Keratinocyte (primary cell): Measurements from ENCODE around the gene DRC1. TPM values are rescaled to one million over a fixed set of nuclear protein-coding genes. Genes with fewer than 3 reads are reported as not detected.

Experiments used
- DNase-seq: peaks from one replicate; pipeline ENCODE4 v3.0.0-alpha.2; 2011; ENCODE audit warnings: low read depth, missing footprints, low spot score
- FAIRE-seq: peaks from 2 replicates; lab custom pipeline; 2011; peaks lifted over from hg19 to GRCh38; lab: Jason Lieb, UNC
- H2AFZ ChIP-seq: 2 replicates; pipeline ENCODE4 v1.6.0; 2012; ENCODE audit warnings: low read length, control low read depth, inconsistent platforms; ENCODE audit not compliant: control insufficient read depth
- H3K27ac ChIP-seq: 2 replicates; pipeline ENCODE4 v1.5.1; 2011; ENCODE audit warnings: low read length; ENCODE audit not compliant: control insufficient read depth, insufficient read depth
- H3K27me3 ChIP-seq: 3 replicates; pipeline ENCODE4 v1.6.0; 2011; ENCODE audit warnings: low read length; ENCODE audit not compliant: control insufficient read depth, insufficient read depth; ENCODE audit errors: extremely low read depth
- H3K36me3 ChIP-seq, 2 experiments: 2 replicates in 1 of 2; 3 replicates in 1 of 2; pipeline ENCODE4 v1.5.1; 2011; ENCODE audit warnings: low read length in 2 of 2, mild to moderate bottlenecking in 1 of 2; ENCODE audit not compliant: control insufficient read depth in 2 of 2, insufficient read depth in 2 of 2; ENCODE audit errors: extremely low read depth in 1 of 2
- H3K4me1 ChIP-seq: 3 replicates; pipeline ENCODE4 v1.5.1; 2011; ENCODE audit warnings: low read length; ENCODE audit not compliant: control insufficient read depth, insufficient read depth; ENCODE audit errors: extremely low read depth
- H3K4me2 ChIP-seq: 3 replicates; pipeline ENCODE4 v1.6.0; 2011; ENCODE audit warnings: low read depth, low read length; ENCODE audit not compliant: control insufficient read depth, insufficient read depth; ENCODE audit errors: extremely low read depth
- H3K4me3 ChIP-seq, 3 experiments: fragments of 200-600 bp in 1 of 3; sonication (generic) in 1 of 3; 2 replicates in 2 of 3; 3 replicates in 1 of 3; pipeline ENCODE4 v1.5.1; 2011 to 2016; ENCODE audit warnings: low read length in 3 of 3, mild to moderate bottlenecking in 3 of 3, control low read depth in 2 of 3, inconsistent platforms in 1 of 3, low read depth in 1 of 3, mixed read lengths in 1 of 3, mixed run types in 1 of 3, moderate library complexity in 1 of 3; ENCODE audit not compliant: control insufficient read depth in 2 of 3, insufficient read depth in 2 of 3; ENCODE audit errors: extremely low read depth in 1 of 3
- H3K79me2 ChIP-seq: 2 replicates; pipeline ENCODE4 v1.6.0; 2012; ENCODE audit warnings: low read length; ENCODE audit not compliant: control insufficient read depth, insufficient read depth
- H3K9ac ChIP-seq: 3 replicates; pipeline ENCODE4 v1.6.0; 2011; ENCODE audit warnings: low read length; ENCODE audit not compliant: control insufficient read depth, insufficient read depth; ENCODE audit errors: extremely low read depth
- H3K9me1 ChIP-seq: 3 replicates; pipeline ENCODE4 v1.6.0; 2011; ENCODE audit warnings: low read length; ENCODE audit not compliant: control insufficient read depth, insufficient read depth; ENCODE audit errors: extremely low read depth
- H3K9me3 ChIP-seq: 2 replicates; pipeline ENCODE4 v1.5.1; 2012; ENCODE audit warnings: low read depth, low read length; ENCODE audit not compliant: control insufficient read depth
- H4K20me1 ChIP-seq: 3 replicates; pipeline ENCODE4 v1.6.0; 2011; ENCODE audit warnings: low read length; ENCODE audit not compliant: control insufficient read depth, insufficient read depth; ENCODE audit errors: extremely low read depth
- CTCF ChIP-seq, 3 experiments: IDR thresholded peaks in 1 of 3; conservative IDR thresholded peaks in 1 of 3; optimal IDR thresholded peaks in 1 of 3; 2 replicates in 2 of 3; 3 replicates in 1 of 3; pipeline versions ENCODE3 to v1.5.1; 2011; ENCODE audit warnings: low read length in 3 of 3, mild to moderate bottlenecking in 3 of 3, moderate library complexity in 2 of 3, control low read depth in 1 of 3, inconsistent platforms in 1 of 3; ENCODE audit not compliant: insufficient read depth in 2 of 3; ENCODE audit errors: extremely low read depth in 1 of 3
- EZH2 ChIP-seq: IDR thresholded peaks from one replicate; pipeline ENCODE4 v1.6.1; 2012; ENCODE audit warnings: inconsistent platforms, mild to moderate bottlenecking, low read length, moderate library complexity
- dilution Hi-C: fragments of 300-500 bp; cut with MboI; formaldehyde crosslinking; loops from one replicate; pipeline ENCODE4 v1.7.0; 2020; ENCODE audit warnings: low sequenced_read_pairs; ENCODE audit not compliant: extremely low pct_ligation_motif_present
- polyA plus RNA-seq, 5 experiments: library from polyadenylated mRNA; depleted of rRNA in 3 of 5; stranded (reverse) in 3 of 5; stranded (forward) in 1 of 5; unstranded in 1 of 5; fragments of >200 nt; gene quantifications; 1 replicate in 1 of 5; 2 replicates in 3 of 5; 3 replicates in 1 of 5; pipeline versions ENCODE4 v1.2.1 to v1.2.3, GENCODE V29; 2011 to 2012; ENCODE audit warnings: missing spikeins in 2 of 5, low read depth in 1 of 5, low replicate concordance in 1 of 5

Gene DRC1
- polyA plus RNA-seq, 1 donor (not counting 4 experiments of a cell fraction or from before 2014, with no cell fraction given): not detected

- Histone ChIP-seq H3K27ac (no peak overlapping the region), H3K4me2 (no peak overlapping the region), H3K27me3 (no peaks in the 10 kb centered on the region), H3K79me2 (no peaks in the 10 kb centered on the region), H3K9ac (no peak overlapping the region), H3K4me1 (no peaks in the 10 kb centered on the region), H3K36me3 (no peaks in the 10 kb centered on the region), H4K20me1 (no peaks in the 10 kb centered on the region), H3K4me3 (no peak overlapping the region), H3K9me3 (no peaks in the 10 kb centered on the region), H2AFZ (no peak overlapping the region), H3K9me1 (no peaks in the 10 kb centered on the region)
- no peak for DNase-seq
- dilution Hi-C loops: no loop called here
- no peak for TF ChIP-seq EZH2
- no peak for TF ChIP-seq CTCF (optimal IDR thresholded peaks at IDR 0.05 in 1 of 3, IDR thresholded peaks at IDR 0.05 in 1 of 3, conservative IDR thresholded peaks at IDR 0.05 in 1 of 3; ENCODE audit: extremely low read depth in 1 of 3, insufficient read depth in 2 of 3, low read length in 3 of 3)
- no peak for FAIRE-seq
These were observed 69.0 kb downstream of the DRC1 start for GRCh38 chr2:26470601-26471260.

- Histone ChIP-seq H4K20me1 (no peaks in the 10 kb centered on the region), H3K79me2 (no peaks in the 10 kb centered on the region), H3K36me3 (no peaks in the 10 kb centered on the region), H3K4me3 (no peak overlapping the region), H3K9me3 (no peaks in the 10 kb centered on the region), H3K27me3 (no peaks in the 10 kb centered on the region), H3K4me1 (no peaks in the 10 kb centered on the region), H3K4me2 (no peak overlapping the region), H2AFZ (no peak overlapping the region), H3K27ac (no peak overlapping the region), H3K9ac (no peak overlapping the region), H3K9me1 (no peaks in the 10 kb centered on the region)
- TF ChIP-seq CTCF (optimal IDR thresholded peaks at IDR 0.05 in 1 of 3, IDR thresholded peaks at IDR 0.05 in 1 of 3, conservative IDR thresholded peaks at IDR 0.05 in 1 of 3; ENCODE audit: extremely low read depth in 1 of 3, insufficient read depth in 2 of 3, low read length in 3 of 3) (peak in 1 of 3 experiments; percentile 9), EZH2 (no peak)
- no peak for DNase-seq
- no peak for FAIRE-seq
- dilution Hi-C loops: no loop called here
These were observed 69.6 kb downstream of the DRC1 start for GRCh38 chr2:26471289-26471688.
